Hepatocyte (in vitro differentiated cells): ENCODE data around the gene TNS3. TPM values are rescaled to one million over a fixed set of nuclear protein-coding genes. Genes with fewer than 3 reads are reported as not detected.

Experiments
- DNase-seq: peaks from one replicate; pipeline ENCODE4 v3.0.0-alpha.2; 2016; ENCODE audit warnings: low spot score
- H2AFZ ChIP-seq: fragments of 200-600 bp; sonication (generic); 2 replicates; pipeline ENCODE4 v1.6.0; 2016; ENCODE audit warnings: antibody characterized with exemption, mild to moderate bottlenecking
- H3K27ac ChIP-seq: fragments of 200-600 bp; sonication (generic); 2 replicates; pipeline ENCODE4 v1.5.1; 2016; ENCODE audit warnings: mild to moderate bottlenecking
- H3K27me3 ChIP-seq: fragments of 200-600 bp; sonication (generic); 2 replicates; pipeline ENCODE4 v1.6.1; 2016
- H3K36me3 ChIP-seq: fragments of 200-600 bp; sonication (generic); replicated peaks from 2 replicates; pipeline ENCODE4 v1.5.1; 2016; ENCODE audit warnings: low read depth; ENCODE audit not compliant: insufficient read depth
- H3K4me1 ChIP-seq: fragments of 200-600 bp; sonication (generic); 2 replicates; pipeline ENCODE4 v1.5.1; 2016; ENCODE audit warnings: mild to moderate bottlenecking, moderate library complexity; ENCODE audit not compliant: insufficient read depth
- H3K4me2 ChIP-seq: fragments of 200-600 bp; sonication (generic); 2 replicates; pipeline ENCODE4 v1.6.0; 2016
- H3K4me3 ChIP-seq: fragments of 200-600 bp; sonication (generic); 2 replicates; pipeline ENCODE4 v1.5.1; 2016; ENCODE audit warnings: mild to moderate bottlenecking
- H3K79me2 ChIP-seq: fragments of 200-600 bp; sonication (generic); 2 replicates; pipeline ENCODE4 v1.6.0; 2017; ENCODE audit warnings: mild to moderate bottlenecking
- H3K9me2 ChIP-seq: fragments of 200-600 bp; sonication (generic); replicated peaks from 2 replicates; pipeline ENCODE4 v1.6.0; 2017; ENCODE audit warnings: mild to moderate bottlenecking; ENCODE audit not compliant: insufficient read depth
- H3K9me3 ChIP-seq: fragments of 200-600 bp; sonication (generic); 2 replicates; pipeline ENCODE4 v1.5.1; 2016; ENCODE audit warnings: low read depth, mild to moderate bottlenecking
- H4K20me1 ChIP-seq: fragments of 200-600 bp; sonication (generic); 2 replicates; pipeline ENCODE4 v1.6.0; 2016; ENCODE audit warnings: mild to moderate bottlenecking; ENCODE audit not compliant: insufficient read depth, poor library complexity, severe bottlenecking
- CTCF ChIP-seq: fragments of 200-600 bp; sonication (generic); IDR thresholded peaks from 2 replicates; pipeline ENCODE4 v1.5.1; 2016; ENCODE audit warnings: antibody characterized with exemption, mild to moderate bottlenecking; ENCODE audit not compliant: poor library complexity
- EZH2 ChIP-seq: fragments of 200-600 bp; sonication (generic); IDR thresholded peaks from 2 replicates; pipeline ENCODE4 v1.6.1; 2016; ENCODE audit warnings: antibody characterized with exemption, mild to moderate bottlenecking, borderline replicate concordance
- EZH2phosphoT487 ChIP-seq: fragments of 200-600 bp; sonication (generic); IDR thresholded peaks from one replicate; pipeline ENCODE4 v1.6.1; 2018; ENCODE audit warnings: antibody characterized with exemption, mild to moderate bottlenecking, low read depth, moderate library complexity; ENCODE audit not compliant: unreplicated experiment, severe bottlenecking
- WGBS: methylation state at CpG from one replicate; pipeline ENCODE4 v1.1.6; 2016; ENCODE audit warnings: low lambda C conversion rate; ENCODE audit errors: missing lambda C conversion rate; 5-methylcytosine and 5-hydroxymethylcytosine counted together
- polyA plus RNA-seq: library from polyadenylated mRNA; unstranded; fragments of >200 nt; fragmentation: Nextera tagmentation; extraction: Ambion mirVana; gene quantifications from 2 replicates; pipeline ENCODE4 v1.2.1, GENCODE V29; 2016
- total RNA-seq: library from RNA; depleted of rRNA; stranded (reverse); fragments of >200 nt; gene quantifications from 2 replicates; pipeline ENCODE4 v1.2.3, GENCODE V29; 2014

The TNS3 gene
- total and polyA plus RNA-seq, 2 experiments from 2014 or later, result 30.0 to 73.3 TPM

GRCh38 chr7:47479821-47480575 is 101.9 kb downstream of the TNS3 start:
- peaks cover 76% of the 10 kb centered on the region for H3K4me1 ChIP-seq
- TF ChIP-seq EZH2phosphoT487, result no peak
- TF ChIP-seq CTCF, result no peak
- no peak for TF ChIP-seq EZH2
- no peaks in the 10 kb centered on the region for H3K9me3 ChIP-seq
- no peaks in the 10 kb centered on the region for H3K27me3 ChIP-seq
- no peak overlapping the region for H3K4me3 ChIP-seq
- DNase-seq, result no peak
- no peak overlapping the region for H2AFZ ChIP-seq
- H3K9me2 ChIP-seq, result no peaks in the 10 kb centered on the region
- H3K4me2 ChIP-seq, result no peak overlapping the region
- H3K79me2 ChIP-seq, result peaks cover 90% of the 10 kb centered on the region
- no peaks in the 10 kb centered on the region for H3K36me3 ChIP-seq
- peak overlapping the region; percentile 93 for H3K27ac ChIP-seq
- WGBS, result 91% methylated on average over 12 of the region's 12 CpGs
- H4K20me1 ChIP-seq, result no peaks in the 10 kb centered on the region

GRCh38 chr7:47478926-47479711 is 102.8 kb downstream of the TNS3 start:
- no peak for DNase-seq
- Histone ChIP-seq H3K79me2 (peaks cover 90% of the 10 kb centered on the region), H3K9me3 (no peaks in the 10 kb centered on the region), H3K27me3 (no peaks in the 10 kb centered on the region), H2AFZ (no peak overlapping the region), H3K4me3 (no peak overlapping the region), H3K9me2 (no peaks in the 10 kb centered on the region), H3K36me3 (no peaks in the 10 kb centered on the region), H3K4me2 (no peak overlapping the region), H3K27ac (peak overlapping the region; percentile 31), H3K4me1 (peaks cover 76% of the 10 kb centered on the region), H4K20me1 (no peaks in the 10 kb centered on the region)
- no peak for TF ChIP-seq EZH2
- 77% methylated on average over 14 of the region's 17 CpGs for WGBS

- WGBS, result 59% methylated on average over 6 of the region's 6 CpGs
- Histone ChIP-seq H3K9me2 (no peaks in the 10 kb centered on the region), H3K79me2 (peaks cover 92% of the 10 kb centered on the region), H3K36me3 (no peaks in the 10 kb centered on the region), H3K4me1 (peaks cover 66% of the 10 kb centered on the region), H2AFZ (no peak overlapping the region), H4K20me1 (no peaks in the 10 kb centered on the region), H3K27ac (no peak overlapping the region), H3K4me3 (no peak overlapping the region), H3K4me2 (no peak overlapping the region), H3K9me3 (no peaks in the 10 kb centered on the region), H3K27me3 (no peaks in the 10 kb centered on the region)
- DNase-seq, result no peak
- TF ChIP-seq CTCF (no peak), EZH2phosphoT487 (no peak), EZH2 (no peak)
Observed at GRCh38 chr7:47478017-47478344, 103.9 kb downstream of the TNS3 start.
